Right lobe of liver (tissue), 6 donors: ENCODE measurements around the gene ABCD2. TPM values are rescaled to one million over a fixed set of nuclear protein-coding genes. Genes with fewer than 3 reads are reported as not detected.
"Not testable (repeated sequence)": the region's sequence is repeated elsewhere in the genome, so short reads cannot be mapped to it uniquely, and the experiment has no call there.

Source experiments
- ATAC-seq, 4 donors: fragments of 200-7000 bp; cut with Tn5 transposase; one replicate each; pipeline ENCODE4 v1.9.1; 2020; ENCODE audit warnings: mild to moderate bottlenecking in 4 of 4, moderate library complexity in 4 of 4
- DNase-seq, 3 donors: peaks; one replicate each; pipeline ENCODE4 v3.0.0-alpha.2; 2020
- H3K27ac ChIP-seq, 3 donors: fragments of 200-600 bp; one replicate each; pipeline ENCODE4 v1.8.0; 2022
- H3K27me3 ChIP-seq, 2 donors: fragments of 200-600 bp; one replicate each; pipeline ENCODE4 v1.8.0; 2022
- H3K36me3 ChIP-seq, 4 donors: fragments of 200-600 bp; sonication (generic) in 1 of 4; one replicate each; pipeline versions ENCODE4 v1.5.1 to v1.8.0; 2017 to 2022; ENCODE audit warnings: control low read depth in 1 of 4
- H3K4me1 ChIP-seq, 4 donors: fragments of 200-600 bp; sonication (generic) in 1 of 4; one replicate each; pipeline versions ENCODE4 v1.5.1 to v1.8.0; 2017 to 2022; ENCODE audit warnings: control low read depth in 1 of 4
- H3K4me3 ChIP-seq, 3 donors: fragments of 200-600 bp; one replicate each; pipeline ENCODE4 v1.8.0; 2022
- H3K9me3 ChIP-seq, 4 donors: fragments of 200-600 bp; sonication (generic) in 1 of 4; one replicate each; pipeline versions ENCODE4 v1.5.1 to v1.8.0; 2017 to 2022; ENCODE audit warnings: control low read depth in 1 of 4
- POLR2A ChIP-seq: fragments of 450-650 bp; IDR thresholded peaks from one replicate; pipeline ENCODE4 v1.6.1; 2017; ENCODE audit warnings: antibody characterized with exemption, mild to moderate bottlenecking
- WGBS: methylation state at CpG from one replicate; pipeline ENCODE4 v1.1.6; 2018; ENCODE audit warnings: low coverage, low lambda C conversion rate; ENCODE audit not compliant: insufficient coverage; ENCODE audit errors: missing lambda C conversion rate; 5-methylcytosine and 5-hydroxymethylcytosine counted together
- intact Hi-C, 2 donors: fragments of 100-400 bp; cut with DNase I; formaldehyde crosslinking; loops; one replicate each; pipeline versions ENCODE4 v1.11.2 to v1.14.1; 2022
- total RNA-seq, 6 experiments: library from RNA; depleted of rRNA in 2 of 6; stranded (reverse); fragments of >200 nt in 2 of 6; fragmentation: NEBNext Ultra II Directional in 3 of 6; extraction: Animal tissue kit (Norgen Biotek cat#: 25700) in 3 of 6; gene quantifications; one replicate each; pipeline versions ENCODE4 v1.1.0 to v1.2.4, GENCODE V29; 2016 to 2023
- TF ChIP-seq, protein P1 (sequence below), 4 donors: fragments of 200-600 bp in 3 of 4; fragments of 450-650 bp in 1 of 4; IDR thresholded peaks; one replicate each; pipeline versions ENCODE4 v1.5.1 to v1.8.0; 2016 to 2022; ENCODE audit warnings: antibody characterized with exemption in 4 of 4, mild to moderate bottlenecking in 2 of 4
- donor health status: DM: no; HTN: yes; CAD: no.
- donor health status: DM: no; HTN: no; CAD: no.
- donor health status: DM: no; HTN: no; CAD: no.
- donor health status: DM: no; HTN: yes; CAD: no.
- donor health status: DM: no; HTN: yes; CAD: no.

Gene ABCD2
- total RNA-seq, 6 experiments from 2014 or later = 0.05 to 0.25 (median 0.09) TPM; not detected in 2

DNA sequence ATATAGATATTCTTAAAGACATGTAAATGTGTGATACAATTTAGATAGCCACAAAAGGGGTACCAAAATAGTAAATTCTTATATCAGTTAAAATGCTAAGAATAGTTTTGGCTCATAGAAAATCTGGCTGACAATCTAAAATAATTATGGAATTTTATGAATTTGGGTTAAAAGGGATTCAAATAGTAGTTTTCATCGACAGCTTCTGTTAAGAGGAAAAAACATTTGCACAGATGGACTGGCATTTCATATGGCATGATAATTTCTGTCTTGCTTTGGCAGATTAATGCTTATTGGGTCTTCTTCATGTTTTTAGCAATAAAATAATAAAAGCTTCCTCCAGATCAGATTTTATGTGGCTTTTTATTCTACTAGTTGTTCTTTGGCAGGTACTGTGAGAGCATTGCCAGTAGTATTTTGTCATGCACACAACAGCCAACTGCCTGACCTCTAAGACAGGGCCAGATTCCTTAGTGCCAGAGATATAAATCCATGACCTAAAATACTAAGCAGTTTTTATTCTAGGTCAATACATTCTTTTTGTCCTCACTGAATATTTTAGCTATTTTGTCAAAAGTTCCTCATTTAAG, 9.1 kb downstream of the ABCD2 start:
- no peak overlapping the region for H3K4me3 ChIP-seq
- H3K9me3 ChIP-seq = no peaks in the 10 kb centered on the region
- no peaks in the 10 kb centered on the region for H3K36me3 ChIP-seq
- 93% methylated on average over 1 of the region's 1 CpG for WGBS
- no peaks in the 10 kb centered on the region for H3K27me3 ChIP-seq
- intact Hi-C loops = no loop called here
- H3K4me1 ChIP-seq = no peaks in the 10 kb centered on the region
- ATAC-seq = no peak
- no peak for TF ChIP-seq POLR2A
- TF ChIP-seq, protein P1, sequence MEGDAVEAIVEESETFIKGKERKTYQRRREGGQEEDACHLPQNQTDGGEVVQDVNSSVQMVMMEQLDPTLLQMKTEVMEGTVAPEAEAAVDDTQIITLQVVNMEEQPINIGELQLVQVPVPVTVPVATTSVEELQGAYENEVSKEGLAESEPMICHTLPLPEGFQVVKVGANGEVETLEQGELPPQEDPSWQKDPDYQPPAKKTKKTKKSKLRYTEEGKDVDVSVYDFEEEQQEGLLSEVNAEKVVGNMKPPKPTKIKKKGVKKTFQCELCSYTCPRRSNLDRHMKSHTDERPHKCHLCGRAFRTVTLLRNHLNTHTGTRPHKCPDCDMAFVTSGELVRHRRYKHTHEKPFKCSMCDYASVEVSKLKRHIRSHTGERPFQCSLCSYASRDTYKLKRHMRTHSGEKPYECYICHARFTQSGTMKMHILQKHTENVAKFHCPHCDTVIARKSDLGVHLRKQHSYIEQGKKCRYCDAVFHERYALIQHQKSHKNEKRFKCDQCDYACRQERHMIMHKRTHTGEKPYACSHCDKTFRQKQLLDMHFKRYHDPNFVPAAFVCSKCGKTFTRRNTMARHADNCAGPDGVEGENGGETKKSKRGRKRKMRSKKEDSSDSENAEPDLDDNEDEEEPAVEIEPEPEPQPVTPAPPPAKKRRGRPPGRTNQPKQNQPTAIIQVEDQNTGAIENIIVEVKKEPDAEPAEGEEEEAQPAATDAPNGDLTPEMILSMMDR (IDR thresholded peaks at IDR 0.05) = no peak
- H3K27ac ChIP-seq = no peak overlapping the region
- DNase-seq = no peak

DNA sequence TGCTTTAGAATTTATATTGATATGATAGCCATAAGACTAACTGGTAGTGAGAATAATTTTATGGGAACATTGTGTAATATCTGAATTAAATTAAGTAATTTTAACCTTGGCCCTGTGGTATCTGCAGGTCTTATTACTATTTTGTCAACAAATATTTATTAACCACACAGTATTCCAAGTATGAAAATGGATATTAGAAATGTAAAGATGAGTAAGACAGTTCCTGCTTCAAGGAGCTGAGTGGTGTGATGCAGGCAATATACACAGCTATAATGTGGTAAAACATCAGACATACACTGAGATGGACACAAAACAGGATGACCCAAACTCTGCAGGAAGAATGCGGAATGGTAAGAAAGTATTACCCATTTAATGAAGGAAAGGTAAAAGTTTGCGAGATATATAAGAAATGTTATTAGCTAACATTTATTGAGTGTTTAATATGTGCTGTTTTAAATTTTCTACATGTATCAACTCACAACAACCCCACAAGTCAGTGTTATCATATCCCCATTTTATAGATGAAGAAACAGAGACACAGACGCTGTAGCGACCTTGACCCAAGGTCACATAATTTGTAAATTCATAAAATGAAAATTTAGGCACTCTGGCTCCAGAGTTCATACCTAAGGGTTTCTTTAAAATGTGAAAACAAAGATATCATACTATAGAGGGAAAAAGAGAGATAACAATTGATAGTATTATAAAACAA, 12.7 kb downstream of the ABCD2 start:
- DNase-seq (no peak), ATAC-seq (no peak)
- Histone ChIP-seq H3K27me3 (no peaks in the 10 kb centered on the region), H3K36me3 (no peaks in the 10 kb centered on the region), H3K4me1 (no peaks in the 10 kb centered on the region), H3K4me3 (no peak overlapping the region), H3K9me3 (no peaks in the 10 kb centered on the region), H3K27ac (no peak overlapping the region)
- WGBS = 80% methylated on average over 4 of the region's 4 CpGs
- intact Hi-C loops = no loop called here
- TF ChIP-seq, protein P1 (IDR thresholded peaks at IDR 0.05) = no peak
- no peak for TF ChIP-seq POLR2A

DNA sequence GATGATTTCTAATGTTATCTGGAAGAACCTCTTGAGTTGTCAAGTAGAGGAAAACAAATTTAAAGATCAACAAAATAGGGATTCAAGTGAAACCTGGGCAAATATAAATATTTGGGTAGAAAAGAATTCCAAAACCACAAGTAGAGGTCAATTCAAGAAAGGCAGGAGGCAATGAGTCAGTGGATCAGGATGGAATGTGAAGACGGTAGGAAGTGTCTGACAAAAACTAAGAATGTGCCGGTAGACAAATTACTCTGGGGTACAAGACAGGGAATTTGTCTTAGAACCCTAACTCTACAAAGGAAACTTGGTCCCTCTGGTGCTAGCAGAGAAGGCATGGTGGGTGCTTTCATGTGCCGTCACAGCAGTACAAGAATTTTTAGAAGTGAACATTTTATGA, 13.6 kb downstream of the ABCD2 start:
- 70% methylated on average over 3 of the region's 3 CpGs for WGBS
- no peak overlapping the region for H3K4me3 ChIP-seq
- H3K9me3 ChIP-seq = no peaks in the 10 kb centered on the region
- no peak for ATAC-seq
- intact Hi-C loops = no loop called here
- no peak overlapping the region for H3K27ac ChIP-seq
- H3K27me3 ChIP-seq = no peaks in the 10 kb centered on the region
- no peaks in the 10 kb centered on the region for H3K4me1 ChIP-seq
- TF ChIP-seq POLR2A = no peak
- no peak for DNase-seq
- no peaks in the 10 kb centered on the region for H3K36me3 ChIP-seq

DNA sequence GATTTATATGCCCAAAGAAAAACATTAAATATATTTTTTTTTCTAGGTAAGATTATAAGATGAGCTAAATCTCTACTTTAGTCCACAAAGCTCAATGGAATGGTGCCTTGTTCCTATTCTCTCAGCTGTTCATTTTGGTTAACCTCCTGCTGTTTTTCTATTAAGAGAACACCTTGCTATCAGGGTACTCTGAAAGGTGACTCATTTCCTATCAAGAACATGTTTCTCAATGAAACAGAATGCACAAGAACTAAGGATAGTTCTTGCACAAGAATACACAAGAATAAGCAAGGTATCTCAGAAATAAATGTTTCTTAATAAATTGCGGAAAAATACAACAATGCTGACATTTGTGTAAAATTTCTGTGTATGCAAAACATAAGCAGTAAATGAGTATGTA, 14.1 kb downstream of the ABCD2 start:
- ATAC-seq (no peak), DNase-seq (no peak)
- Histone ChIP-seq H3K9me3 (no peaks in the 10 kb centered on the region), H3K4me3 (no peak overlapping the region), H3K36me3 (no peaks in the 10 kb centered on the region), H3K27me3 (no peaks in the 10 kb centered on the region), H3K27ac (no peak overlapping the region), H3K4me1 (no peaks in the 10 kb centered on the region)
- intact Hi-C loops = no loop called here
- WGBS = 100% methylated on average over 1 of the region's 1 CpG
- TF ChIP-seq POLR2A = no peak
- TF ChIP-seq, protein P1 (IDR thresholded peaks at IDR 0.05) = no peak

DNA sequence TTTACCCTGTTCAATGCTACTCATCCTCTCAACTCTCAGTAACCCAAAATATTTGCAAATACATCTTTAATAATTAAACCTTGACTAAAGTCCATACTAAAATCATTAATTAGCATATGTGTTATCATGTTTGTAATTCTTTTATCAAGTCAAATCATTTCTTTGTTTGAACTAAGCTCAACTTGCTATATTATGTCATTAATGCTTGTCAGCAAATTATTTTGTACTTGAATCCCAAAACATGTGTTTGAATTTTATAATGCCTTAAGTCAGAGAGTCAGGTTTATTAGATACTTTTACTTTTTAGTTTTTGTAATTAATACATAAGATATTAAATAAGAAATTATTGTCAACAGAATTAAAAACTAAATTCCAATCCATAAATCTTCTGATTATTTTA, 16.5 kb downstream of the ABCD2 start:
- Histone ChIP-seq H3K27ac (no peak overlapping the region), H3K9me3 (no peaks in the 10 kb centered on the region), H3K4me3 (no peak overlapping the region), H3K36me3 (no peaks in the 10 kb centered on the region), H3K4me1 (no peaks in the 10 kb centered on the region), H3K27me3 (no peaks in the 10 kb centered on the region)
- ATAC-seq = no peak
- TF ChIP-seq, protein P1 (IDR thresholded peaks at IDR 0.05) = no peak
- no peak for TF ChIP-seq POLR2A
- intact Hi-C loops = no loop called here
- DNase-seq = no peak

DNA sequence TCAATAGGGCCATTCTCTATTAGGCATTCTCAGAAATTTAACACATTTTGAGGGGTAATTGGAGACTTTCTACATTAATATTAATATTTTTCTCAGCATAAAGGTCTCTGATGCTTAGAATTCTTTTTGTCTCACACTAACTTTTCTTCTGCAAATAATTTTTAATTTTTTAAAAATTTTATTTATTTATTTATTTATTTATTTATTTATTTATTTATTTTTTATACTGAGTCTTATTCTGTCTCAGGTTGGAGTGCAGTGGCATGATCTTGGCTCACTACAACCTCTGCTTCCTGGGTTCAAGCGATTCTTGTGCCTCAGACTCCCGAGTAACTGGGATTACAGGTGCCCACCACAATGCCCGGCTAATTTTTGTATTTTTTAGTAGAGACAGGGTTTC, 17.7 kb downstream of the ABCD2 start:
- WGBS = 100% methylated on average over 2 of the region's 3 CpGs
- H3K27me3 ChIP-seq, intact Hi-C loops, DNase-seq, ATAC-seq, H3K27ac ChIP-seq, H3K9me3 ChIP-seq, H3K4me3 ChIP-seq, H3K4me1 ChIP-seq, H3K36me3 ChIP-seq: not testable (repeated sequence)
